ENCODE results near the gene CASZ1. TPM values are rescaled to one million over a fixed set of nuclear protein-coding genes. Genes with fewer than 3 reads are reported as not detected.

The CASZ1 gene
- total RNA-seq, 1 experiment from 2014 or later: 11.7 TPM

- POLR2A ChIA-PET: no interaction called here
- Mint-ChIP-seq H3K36me3 (no peaks in the 10 kb centered on the region), H3K9me3 (no peaks in the 10 kb centered on the region), H3K27ac (no peak overlapping the region; the same call in 1 of the 2 replicates), H3K4me1 (peaks cover 16% of the 10 kb centered on the region), H3K27me3 (ENCODE audit: low read depth) (no peaks in the 10 kb centered on the region), H3K4me3 (no peak overlapping the region)
- CTCF ChIA-PET: no interaction called here
- ATAC-seq: no peak
- DNase-seq (ENCODE audit: low spot score): no peak
- TF ChIP-seq CTCF (IDR thresholded peaks at IDR 0.05): no peak
- TF ChIP-seq, protein P1, sequence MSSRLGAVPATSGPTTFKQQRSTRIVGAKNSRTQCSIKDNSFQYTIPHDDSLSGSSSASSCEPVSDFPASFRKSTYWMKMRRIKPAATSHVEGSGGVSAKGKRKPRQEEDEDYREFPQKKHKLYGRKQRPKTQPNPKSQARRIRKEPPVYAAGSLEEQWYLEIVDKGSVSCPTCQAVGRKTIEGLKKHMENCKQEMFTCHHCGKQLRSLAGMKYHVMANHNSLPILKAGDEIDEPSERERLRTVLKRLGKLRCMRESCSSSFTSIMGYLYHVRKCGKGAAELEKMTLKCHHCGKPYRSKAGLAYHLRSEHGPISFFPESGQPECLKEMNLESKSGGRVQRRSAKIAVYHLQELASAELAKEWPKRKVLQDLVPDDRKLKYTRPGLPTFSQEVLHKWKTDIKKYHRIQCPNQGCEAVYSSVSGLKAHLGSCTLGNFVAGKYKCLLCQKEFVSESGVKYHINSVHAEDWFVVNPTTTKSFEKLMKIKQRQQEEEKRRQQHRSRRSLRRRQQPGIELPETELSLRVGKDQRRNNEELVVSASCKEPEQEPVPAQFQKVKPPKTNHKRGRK (CRISPR knock-in tag; IDR thresholded peaks at IDR 0.05; ENCODE audit: borderline replicate concordance): no peak
- TF ChIP-seq SMAD4 (CRISPR knock-in tag; IDR thresholded peaks at IDR 0.05): no peak
- no peak for TF ChIP-seq FOXP1 (CRISPR knock-in tag; IDR thresholded peaks at IDR 0.05; ENCODE audit: borderline replicate concordance)
- no peak for TF ChIP-seq MYBL2 (CRISPR knock-in tag; IDR thresholded peaks at IDR 0.05)
- TF ChIP-seq GRHL2 (CRISPR knock-in tag; IDR thresholded peaks at IDR 0.05; ENCODE audit: insufficient replicate concordance, severe bottlenecking): no peak
- TF ChIP-seq, protein P2, sequence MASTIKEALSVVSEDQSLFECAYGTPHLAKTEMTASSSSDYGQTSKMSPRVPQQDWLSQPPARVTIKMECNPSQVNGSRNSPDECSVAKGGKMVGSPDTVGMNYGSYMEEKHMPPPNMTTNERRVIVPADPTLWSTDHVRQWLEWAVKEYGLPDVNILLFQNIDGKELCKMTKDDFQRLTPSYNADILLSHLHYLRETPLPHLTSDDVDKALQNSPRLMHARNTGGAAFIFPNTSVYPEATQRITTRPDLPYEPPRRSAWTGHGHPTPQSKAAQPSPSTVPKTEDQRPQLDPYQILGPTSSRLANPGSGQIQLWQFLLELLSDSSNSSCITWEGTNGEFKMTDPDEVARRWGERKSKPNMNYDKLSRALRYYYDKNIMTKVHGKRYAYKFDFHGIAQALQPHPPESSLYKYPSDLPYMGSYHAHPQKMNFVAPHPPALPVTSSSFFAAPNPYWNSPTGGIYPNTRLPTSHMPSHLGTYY (CRISPR knock-in tag; IDR thresholded peaks at IDR 0.05): no peak
- TF ChIP-seq SP1 (CRISPR knock-in tag; conservative IDR thresholded peaks at IDR 0.05): no peak
- no peak for TF ChIP-seq USF2 (CRISPR knock-in tag; IDR thresholded peaks at IDR 0.05)
- TF ChIP-seq, protein P3, sequence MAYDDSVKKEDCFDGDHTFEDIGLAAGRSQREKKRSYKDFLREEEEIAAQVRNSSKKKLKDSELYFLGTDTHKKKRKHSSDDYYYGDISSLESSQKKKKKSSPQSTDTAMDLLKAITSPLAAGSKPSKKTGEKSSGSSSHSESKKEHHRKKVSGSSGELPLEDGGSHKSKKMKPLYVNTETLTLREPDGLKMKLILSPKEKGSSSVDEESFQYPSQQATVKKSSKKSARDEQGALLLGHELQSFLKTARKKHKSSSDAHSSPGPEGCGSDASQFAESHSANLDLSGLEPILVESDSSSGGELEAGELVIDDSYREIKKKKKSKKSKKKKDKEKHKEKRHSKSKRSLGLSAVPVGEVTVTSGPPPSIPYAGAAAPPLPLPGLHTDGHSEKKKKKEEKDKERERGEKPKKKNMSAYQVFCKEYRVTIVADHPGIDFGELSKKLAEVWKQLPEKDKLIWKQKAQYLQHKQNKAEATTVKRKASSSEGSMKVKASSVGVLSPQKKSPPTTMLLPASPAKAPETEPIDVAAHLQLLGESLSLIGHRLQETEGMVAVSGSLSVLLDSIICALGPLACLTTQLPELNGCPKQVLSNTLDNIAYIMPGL (CRISPR knock-in tag; IDR thresholded peaks at IDR 0.05): no peak
- TF ChIP-seq, protein P4, sequence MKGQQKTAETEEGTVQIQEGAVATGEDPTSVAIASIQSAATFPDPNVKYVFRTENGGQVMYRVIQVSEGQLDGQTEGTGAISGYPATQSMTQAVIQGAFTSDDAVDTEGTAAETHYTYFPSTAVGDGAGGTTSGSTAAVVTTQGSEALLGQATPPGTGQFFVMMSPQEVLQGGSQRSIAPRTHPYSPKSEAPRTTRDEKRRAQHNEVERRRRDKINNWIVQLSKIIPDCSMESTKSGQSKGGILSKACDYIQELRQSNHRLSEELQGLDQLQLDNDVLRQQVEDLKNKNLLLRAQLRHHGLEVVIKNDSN (CRISPR knock-in tag; IDR thresholded peaks at IDR 0.05): no peak
- TF ChIP-seq ATF2 (CRISPR knock-in tag; IDR thresholded peaks at IDR 0.05; ENCODE audit: borderline replicate concordance, low read depth): no peak
- no peak for TF ChIP-seq MLX (CRISPR knock-in tag; IDR thresholded peaks at IDR 0.05)
- TF ChIP-seq, protein P5, sequence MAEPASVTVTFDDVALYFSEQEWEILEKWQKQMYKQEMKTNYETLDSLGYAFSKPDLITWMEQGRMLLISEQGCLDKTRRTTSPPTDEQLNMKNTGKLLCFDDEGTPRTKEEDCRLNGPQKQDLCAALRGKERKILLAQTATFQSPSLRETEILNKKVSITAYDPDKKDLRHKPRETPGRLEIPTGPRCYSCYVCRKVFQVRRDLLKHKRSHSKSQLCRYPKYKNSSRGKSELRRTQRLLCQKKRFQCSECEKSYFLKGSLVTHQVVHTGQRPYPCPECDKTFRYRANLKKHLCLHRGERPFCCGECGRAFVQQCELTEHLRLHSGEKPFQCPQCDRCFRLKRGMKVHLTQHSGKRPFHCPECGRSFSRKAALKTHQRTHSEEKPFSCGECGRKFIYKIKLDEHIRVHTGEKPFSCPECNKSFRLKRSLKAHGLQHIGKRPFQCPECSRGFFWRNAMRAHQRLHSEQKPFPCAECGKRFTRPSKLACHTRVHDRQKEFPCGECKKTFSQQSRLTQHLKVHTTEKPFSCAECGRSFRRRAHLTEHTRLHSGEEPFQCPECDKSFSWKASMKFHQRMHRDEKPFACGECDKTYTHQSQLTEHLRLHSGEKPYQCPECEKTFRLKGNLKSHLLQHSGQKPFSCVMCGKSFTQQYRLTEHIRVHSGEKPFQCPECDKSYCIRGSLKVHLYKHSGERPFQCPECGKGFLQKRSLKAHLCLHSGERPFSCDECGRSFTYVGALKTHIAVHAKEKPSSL (CRISPR knock-in tag; conservative IDR thresholded peaks at IDR 0.05): no peak
- TF ChIP-seq GTF2I (CRISPR knock-in tag; conservative IDR thresholded peaks at IDR 0.05): no peak
- TF ChIP-seq ZNF219 (CRISPR knock-in tag; IDR thresholded peaks at IDR 0.05; ENCODE audit: borderline replicate concordance): no peak
- TF ChIP-seq, protein P6, sequence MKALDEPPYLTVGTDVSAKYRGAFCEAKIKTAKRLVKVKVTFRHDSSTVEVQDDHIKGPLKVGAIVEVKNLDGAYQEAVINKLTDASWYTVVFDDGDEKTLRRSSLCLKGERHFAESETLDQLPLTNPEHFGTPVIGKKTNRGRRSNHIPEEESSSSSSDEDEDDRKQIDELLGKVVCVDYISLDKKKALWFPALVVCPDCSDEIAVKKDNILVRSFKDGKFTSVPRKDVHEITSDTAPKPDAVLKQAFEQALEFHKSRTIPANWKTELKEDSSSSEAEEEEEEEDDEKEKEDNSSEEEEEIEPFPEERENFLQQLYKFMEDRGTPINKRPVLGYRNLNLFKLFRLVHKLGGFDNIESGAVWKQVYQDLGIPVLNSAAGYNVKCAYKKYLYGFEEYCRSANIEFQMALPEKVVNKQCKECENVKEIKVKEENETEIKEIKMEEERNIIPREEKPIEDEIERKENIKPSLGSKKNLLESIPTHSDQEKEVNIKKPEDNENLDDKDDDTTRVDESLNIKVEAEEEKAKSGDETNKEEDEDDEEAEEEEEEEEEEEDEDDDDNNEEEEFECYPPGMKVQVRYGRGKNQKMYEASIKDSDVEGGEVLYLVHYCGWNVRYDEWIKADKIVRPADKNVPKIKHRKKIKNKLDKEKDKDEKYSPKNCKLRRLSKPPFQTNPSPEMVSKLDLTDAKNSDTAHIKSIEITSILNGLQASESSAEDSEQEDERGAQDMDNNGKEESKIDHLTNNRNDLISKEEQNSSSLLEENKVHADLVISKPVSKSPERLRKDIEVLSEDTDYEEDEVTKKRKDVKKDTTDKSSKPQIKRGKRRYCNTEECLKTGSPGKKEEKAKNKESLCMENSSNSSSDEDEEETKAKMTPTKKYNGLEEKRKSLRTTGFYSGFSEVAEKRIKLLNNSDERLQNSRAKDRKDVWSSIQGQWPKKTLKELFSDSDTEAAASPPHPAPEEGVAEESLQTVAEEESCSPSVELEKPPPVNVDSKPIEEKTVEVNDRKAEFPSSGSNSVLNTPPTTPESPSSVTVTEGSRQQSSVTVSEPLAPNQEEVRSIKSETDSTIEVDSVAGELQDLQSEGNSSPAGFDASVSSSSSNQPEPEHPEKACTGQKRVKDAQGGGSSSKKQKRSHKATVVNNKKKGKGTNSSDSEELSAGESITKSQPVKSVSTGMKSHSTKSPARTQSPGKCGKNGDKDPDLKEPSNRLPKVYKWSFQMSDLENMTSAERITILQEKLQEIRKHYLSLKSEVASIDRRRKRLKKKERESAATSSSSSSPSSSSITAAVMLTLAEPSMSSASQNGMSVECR (CRISPR knock-in tag; IDR thresholded peaks at IDR 0.05; ENCODE audit: borderline replicate concordance): no peak
- TF ChIP-seq ELF4 (CRISPR knock-in tag; IDR thresholded peaks at IDR 0.05; ENCODE audit: low read depth): no peak
Measured at GRCh38 chr1:10617318-10617717, 179.1 kb downstream of the CASZ1 start.

All from WTC11 (cell line).